ENCODE data around the gene SMIM38.

SMIM38 gene

DNA sequence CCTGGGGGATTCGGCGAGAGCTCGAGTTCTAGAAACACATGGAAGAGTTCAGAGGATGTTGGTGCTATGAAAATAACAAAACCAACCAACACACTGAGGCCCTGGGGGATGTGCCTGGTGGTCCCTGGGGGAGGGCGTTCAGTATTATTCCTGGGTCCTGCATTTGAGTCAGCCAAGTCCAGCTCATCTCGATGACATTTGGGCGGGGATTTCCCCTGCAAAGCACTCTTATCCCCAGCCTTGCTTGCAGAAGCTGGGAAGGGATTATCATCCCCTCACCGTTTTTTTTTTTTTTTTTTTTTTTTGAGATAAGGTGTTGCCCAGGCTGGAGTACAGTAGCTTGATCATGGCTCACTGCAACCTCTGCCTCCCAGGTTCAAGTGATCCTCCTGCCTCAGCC lies 2.1 kb upstream of the SMIM38 start:
- no peak for DNase-seq
- in situ Hi-C loops (cut with HindIII; ENCODE audit: low pct_ligation_motif_present, low pct_unique_long_range_greater_than_20kb, low sequenced_read_pairs), result no loop called here

DNA sequence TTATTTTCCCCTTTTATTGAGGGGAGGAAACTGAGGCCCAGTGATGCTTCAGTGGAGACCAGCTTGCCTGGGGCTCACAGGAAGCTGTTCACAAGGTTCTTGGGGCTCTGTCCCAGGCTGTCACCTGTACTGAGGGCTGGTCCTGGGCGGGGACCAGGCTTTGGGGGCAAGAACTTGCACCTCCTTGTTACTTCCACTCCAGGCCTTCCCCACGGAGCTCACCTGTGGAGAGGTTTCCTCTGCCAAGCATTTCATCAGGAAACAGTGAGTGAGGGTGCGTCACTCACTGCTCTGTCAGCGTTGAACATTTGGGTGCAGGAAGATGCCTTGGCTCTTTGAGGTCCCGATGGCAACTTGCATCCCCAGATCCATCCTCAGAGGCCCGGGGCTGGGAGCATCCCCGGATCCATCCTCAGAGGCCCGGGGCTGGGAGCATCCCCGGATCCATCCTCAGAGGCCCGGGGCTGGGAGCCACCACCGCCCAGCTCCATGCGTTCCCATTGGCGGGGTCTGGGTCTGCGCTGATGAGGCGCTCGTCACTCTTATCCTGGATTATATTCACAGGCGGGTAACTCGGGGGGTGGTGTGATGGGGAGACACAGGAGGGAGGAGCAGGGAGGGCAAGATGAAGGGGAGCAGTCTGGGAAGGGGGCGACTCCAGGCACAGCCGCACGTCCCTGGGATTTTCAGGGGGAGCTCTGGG lies 1.4 kb upstream of the SMIM38 start:
- no peak for DNase-seq
- in situ Hi-C loops (cut with HindIII; ENCODE audit: low pct_ligation_motif_present, low pct_unique_long_range_greater_than_20kb, low sequenced_read_pairs), result no loop called here

DNA sequence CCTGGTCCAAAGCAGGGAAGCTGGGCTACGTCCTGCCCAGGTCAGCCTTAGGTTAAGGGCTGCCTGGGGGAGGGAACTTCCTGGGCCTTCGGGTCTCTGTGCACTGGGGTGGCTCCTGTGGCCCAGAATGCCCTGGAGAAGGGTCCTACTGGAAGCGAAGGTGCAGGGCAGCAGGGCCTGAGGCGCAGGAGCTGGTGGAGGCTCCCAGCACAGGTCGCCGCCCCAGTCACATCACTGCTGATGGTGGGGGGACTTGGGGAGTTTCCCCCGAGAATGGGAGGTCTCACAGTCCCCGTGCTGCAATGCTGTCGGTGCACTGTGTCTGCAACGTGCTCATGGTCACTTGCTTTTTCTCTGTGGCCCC lies 815 bp upstream of the SMIM38 start:
- DNase-seq, result no peak
- in situ Hi-C loops (cut with HindIII; ENCODE audit: low pct_ligation_motif_present, low pct_unique_long_range_greater_than_20kb, low sequenced_read_pairs), result no loop called here

- in situ Hi-C loops (cut with HindIII; ENCODE audit: low pct_ligation_motif_present, low pct_unique_long_range_greater_than_20kb, low sequenced_read_pairs), result no loop called here
- DNase-seq, result no peak
These were observed 502 bp downstream of the SMIM38 start for GRCh38 chr11:69156235-69156639.

DNA sequence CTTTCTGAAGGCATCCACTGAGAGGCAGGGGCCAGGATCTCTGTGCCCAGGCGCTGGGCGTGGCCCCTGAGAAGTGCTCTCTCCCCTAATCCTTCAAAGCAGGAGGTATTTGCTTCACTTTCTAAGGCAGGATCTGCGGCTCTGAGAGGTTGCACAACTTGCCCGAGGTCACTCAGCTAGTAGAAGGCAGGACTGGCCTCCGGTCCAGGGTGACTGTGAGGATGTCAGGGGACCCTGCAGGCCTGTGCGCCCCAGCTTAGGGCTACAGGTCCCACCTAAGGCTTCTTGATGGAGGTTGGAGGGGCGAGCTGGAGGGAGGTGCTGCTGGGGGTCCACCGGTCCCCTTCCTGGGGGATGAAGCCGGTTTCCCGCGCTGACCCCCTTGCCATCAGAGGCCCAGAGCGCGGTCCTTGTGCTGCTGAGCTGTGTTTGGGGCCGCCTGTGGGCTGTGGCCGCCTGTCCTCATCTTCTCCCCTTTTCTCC lies 979 bp downstream of the SMIM38 start:
- no peak for DNase-seq
- in situ Hi-C loops (cut with HindIII; ENCODE audit: low pct_ligation_motif_present, low pct_unique_long_range_greater_than_20kb, low sequenced_read_pairs), result no loop called here

GRCh38 chr11:69157156-69157821 lies 1.6 kb downstream of the SMIM38 start:
- no peak for DNase-seq
- in situ Hi-C loops (cut with HindIII; ENCODE audit: low pct_ligation_motif_present, low pct_unique_long_range_greater_than_20kb, low sequenced_read_pairs), result no loop called here

DNA sequence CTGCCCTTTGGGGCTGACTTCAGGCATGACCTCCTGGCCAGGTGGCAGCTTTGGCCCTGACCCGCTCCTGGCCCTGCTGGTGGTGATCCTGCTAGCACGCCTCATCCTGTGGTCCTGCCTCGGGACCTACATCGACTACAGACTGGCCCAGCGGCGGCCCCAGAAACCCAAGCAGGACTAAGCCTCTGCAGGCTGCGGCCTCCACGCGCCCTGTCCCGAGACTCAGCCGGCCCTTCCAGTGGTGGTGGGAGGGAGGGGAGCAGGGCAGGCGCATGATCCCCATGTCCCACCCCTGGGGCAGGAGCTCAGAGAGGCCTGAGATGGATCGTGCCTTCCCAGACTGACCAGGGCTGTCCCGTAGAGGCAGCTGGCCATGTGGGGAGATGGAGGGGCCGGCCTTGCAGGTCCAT lies 2.1 kb downstream of the SMIM38 start:
- no peak for DNase-seq
- in situ Hi-C loops (cut with HindIII; ENCODE audit: low pct_ligation_motif_present, low pct_unique_long_range_greater_than_20kb, low sequenced_read_pairs), result no loop called here

DNA sequence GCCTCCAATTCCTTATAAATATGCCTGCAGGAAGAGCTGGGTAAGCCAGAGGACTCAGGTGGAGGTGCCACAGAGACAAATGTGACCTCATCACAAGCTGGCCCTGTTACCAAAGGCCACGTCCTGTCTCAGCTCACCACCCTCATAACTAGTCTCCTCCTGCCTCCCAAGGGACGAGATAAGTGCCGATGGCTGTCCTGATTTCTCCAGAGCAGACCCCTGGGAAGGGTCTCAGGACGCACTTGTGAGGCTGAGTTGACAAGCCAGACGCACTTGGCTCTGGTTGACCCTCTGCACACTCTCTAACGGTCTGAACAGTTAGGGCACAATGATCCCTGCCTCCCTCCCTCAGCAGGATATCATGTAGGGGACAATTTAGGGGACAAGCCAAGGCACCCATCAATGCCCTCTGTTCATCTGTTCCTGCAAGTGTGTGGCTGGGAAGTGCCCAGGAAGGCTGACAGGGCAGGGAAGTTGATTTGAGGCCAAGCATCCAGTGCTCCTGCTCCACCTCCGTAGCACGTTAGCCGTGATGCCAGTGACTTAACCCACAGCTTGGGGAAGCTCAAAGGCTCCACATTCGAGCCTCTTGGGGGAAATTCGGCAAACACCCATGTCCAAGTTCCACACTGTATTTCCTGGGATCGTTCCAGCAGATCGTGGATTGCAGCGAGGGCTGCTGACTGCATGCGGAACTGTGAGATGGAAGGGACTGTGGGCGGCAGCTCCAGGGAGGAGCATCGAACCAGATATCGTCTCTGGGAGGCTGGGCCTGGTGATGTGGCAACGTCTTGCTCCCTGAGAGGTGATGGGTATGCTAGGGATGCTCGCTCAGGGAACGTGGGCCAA lies 2.8 kb downstream of the SMIM38 start:
- DNase-seq, result no peak
- in situ Hi-C loops (cut with HindIII; ENCODE audit: low pct_ligation_motif_present, low pct_unique_long_range_greater_than_20kb, low sequenced_read_pairs), result no loop called here

DNA sequence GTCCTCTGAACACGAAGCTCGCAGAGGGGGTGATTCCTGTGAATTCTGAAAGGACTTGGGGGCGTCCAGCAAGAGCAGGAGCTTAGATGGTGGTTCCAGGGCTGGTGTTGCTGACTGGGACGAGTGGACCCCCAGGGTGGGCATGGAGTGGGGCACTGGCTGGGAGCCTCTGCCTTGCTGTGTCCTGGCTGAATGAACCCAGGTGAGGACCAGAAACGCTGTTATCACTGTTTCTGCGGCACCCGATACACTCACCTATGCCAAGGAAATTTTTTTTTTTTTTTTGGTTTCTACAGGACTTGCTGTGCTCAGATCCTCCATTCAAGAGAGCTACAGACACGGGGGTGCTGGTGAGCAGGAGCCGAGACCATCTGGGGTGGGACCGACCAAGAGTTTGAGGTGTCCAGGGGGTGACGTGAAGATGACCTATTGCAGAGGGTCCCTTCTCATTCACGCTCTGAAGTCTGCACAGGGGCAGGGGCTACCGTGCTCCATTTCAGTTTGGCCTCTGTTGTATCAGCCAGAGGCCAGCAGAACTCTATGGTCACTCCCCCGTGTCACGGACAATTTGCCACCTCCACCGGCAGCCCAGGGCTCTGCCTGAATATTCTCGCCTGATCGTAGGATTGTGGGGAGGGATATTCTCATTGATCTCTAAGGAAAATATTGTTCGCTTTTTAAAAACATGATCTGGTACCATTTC lies 3.6 kb downstream of the SMIM38 start:
- DNase-seq, result no peak
- in situ Hi-C loops (cut with HindIII; ENCODE audit: low pct_ligation_motif_present, low pct_unique_long_range_greater_than_20kb, low sequenced_read_pairs), result no loop called here

DNA sequence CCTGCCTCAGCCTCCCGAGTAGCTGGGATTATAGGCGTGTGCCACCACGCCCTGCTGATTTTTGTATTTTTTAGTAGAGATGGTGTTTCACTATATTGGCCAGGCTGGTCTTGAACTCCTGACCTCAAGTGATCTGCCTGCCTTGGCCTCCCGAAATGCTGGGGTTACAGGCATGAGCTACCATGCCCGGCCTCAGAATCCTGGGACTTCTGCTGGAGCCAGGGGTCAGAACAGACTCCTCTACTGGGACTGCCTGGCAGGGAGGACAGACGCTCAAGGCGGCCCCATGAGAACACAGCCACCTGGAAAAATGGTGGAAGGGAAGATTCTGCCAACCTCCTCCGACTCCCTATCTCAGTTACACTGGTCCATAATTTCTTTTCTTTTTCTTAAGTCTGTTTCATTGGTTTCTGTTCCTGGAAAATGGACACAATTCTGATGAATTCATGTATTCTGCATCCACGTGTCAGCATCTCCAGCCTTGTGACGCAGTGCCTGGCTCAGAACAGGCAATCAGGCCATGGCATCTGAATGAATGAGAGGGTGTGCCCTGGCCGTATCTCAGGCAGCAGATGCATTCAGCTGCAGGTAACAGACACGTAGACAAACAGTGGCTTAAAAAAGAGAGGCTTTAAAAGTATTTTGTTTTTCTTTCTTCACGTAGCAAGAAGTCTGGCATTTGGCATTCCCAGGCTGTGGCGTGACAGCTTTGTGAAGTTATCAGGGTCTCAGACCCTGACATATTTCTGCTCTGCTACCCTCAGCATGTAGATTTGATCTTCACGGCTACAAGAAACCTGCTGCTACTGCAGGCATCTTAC lies 4.8 kb downstream of the SMIM38 start:
- DNase-seq, result no peak
- in situ Hi-C loops (cut with HindIII; ENCODE audit: low pct_ligation_motif_present, low pct_unique_long_range_greater_than_20kb, low sequenced_read_pairs), result no loop called here

DNA sequence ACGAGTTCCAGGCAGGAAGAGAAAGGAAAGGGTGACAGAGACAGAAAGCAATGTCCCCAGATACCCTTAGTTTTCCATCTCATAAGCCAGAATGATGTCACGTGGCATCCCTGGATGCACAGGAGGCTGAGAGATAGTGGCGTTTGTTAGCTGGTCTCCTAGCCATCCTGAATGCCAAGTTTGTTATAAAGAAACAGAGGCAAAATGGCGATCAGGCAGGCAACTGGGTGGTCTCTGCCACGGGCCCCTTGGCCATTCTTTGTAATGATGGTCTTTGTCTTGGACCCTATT lies 5.3 kb downstream of the SMIM38 start:
- in situ Hi-C loops (cut with HindIII; ENCODE audit: low pct_ligation_motif_present, low pct_unique_long_range_greater_than_20kb, low sequenced_read_pairs), result no loop called here
- DNase-seq, result no peak

DNA sequence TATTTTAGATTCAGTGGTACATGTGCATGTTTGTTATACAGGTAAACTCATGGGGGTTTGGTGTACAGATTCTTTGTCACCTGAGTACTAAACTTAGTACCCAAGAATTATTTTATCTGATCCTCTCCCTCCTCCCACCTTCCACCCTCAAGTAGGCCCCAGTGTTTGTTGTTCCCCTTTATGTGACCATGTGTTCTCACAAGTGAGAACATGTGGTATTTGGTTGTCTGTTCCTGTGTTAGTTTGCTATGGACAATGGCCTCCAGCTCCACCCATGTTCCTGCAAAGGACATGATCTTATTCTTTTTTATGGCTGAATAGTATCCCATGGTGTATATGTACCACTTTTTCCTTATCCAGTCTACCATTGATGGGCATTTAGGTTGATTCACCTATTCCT lies 6.8 kb downstream of the SMIM38 start:
- in situ Hi-C loops (cut with HindIII; ENCODE audit: low pct_ligation_motif_present, low pct_unique_long_range_greater_than_20kb, low sequenced_read_pairs), result no loop called here
- DNase-seq, result no peak

GRCh38 chr11:69163842-69164241 lies 8.1 kb downstream of the SMIM38 start:
- no peak for DNase-seq
- in situ Hi-C loops (cut with HindIII; ENCODE audit: low pct_ligation_motif_present, low pct_unique_long_range_greater_than_20kb, low sequenced_read_pairs), result no loop called here

DNA sequence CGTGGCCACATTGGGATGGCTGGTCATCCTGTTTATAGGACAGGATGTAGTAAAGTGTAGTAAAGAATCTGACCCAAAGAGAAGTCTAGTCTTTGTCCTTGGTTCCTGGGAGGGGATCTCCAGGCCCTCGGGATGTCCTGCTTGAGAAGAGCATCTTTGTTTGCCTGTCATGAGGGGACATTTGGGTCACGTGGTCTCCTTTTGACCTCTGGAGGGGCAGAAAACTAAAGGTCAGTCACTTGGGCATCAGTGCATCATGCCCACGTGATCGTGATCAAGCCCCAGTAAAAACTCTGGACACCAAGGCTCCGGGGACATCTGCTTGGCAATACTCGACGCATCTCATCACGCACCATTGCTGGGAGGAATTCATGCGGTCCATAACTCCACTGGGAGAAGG lies 9.1 kb downstream of the SMIM38 start:
- in situ Hi-C loops (cut with HindIII; ENCODE audit: low pct_ligation_motif_present, low pct_unique_long_range_greater_than_20kb, low sequenced_read_pairs), result no loop called here
- DNase-seq, result no peak

DNA sequence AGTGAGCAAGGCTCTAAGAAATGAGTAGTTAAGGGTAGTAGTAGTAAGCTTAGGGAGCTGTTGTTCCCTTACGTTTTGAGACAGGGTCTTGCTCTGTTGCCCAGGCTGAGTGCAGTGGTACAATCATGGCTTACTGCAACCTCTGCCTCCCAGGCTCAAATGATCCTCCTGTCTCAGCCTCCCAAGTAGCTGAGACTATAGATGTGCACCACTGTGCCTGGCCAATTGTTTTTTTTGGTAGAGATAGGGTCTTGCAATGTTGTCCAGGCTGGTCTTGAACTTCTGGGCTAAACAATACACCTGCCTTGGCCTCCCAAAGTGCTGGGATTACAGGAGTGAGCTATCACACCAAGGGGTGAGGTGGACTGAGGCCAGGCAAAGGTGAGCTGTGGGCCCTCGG lies 10.0 kb downstream of the SMIM38 start:
- in situ Hi-C loops (cut with HindIII; ENCODE audit: low pct_ligation_motif_present, low pct_unique_long_range_greater_than_20kb, low sequenced_read_pairs), result no loop called here
- DNase-seq, result no peak

DNA sequence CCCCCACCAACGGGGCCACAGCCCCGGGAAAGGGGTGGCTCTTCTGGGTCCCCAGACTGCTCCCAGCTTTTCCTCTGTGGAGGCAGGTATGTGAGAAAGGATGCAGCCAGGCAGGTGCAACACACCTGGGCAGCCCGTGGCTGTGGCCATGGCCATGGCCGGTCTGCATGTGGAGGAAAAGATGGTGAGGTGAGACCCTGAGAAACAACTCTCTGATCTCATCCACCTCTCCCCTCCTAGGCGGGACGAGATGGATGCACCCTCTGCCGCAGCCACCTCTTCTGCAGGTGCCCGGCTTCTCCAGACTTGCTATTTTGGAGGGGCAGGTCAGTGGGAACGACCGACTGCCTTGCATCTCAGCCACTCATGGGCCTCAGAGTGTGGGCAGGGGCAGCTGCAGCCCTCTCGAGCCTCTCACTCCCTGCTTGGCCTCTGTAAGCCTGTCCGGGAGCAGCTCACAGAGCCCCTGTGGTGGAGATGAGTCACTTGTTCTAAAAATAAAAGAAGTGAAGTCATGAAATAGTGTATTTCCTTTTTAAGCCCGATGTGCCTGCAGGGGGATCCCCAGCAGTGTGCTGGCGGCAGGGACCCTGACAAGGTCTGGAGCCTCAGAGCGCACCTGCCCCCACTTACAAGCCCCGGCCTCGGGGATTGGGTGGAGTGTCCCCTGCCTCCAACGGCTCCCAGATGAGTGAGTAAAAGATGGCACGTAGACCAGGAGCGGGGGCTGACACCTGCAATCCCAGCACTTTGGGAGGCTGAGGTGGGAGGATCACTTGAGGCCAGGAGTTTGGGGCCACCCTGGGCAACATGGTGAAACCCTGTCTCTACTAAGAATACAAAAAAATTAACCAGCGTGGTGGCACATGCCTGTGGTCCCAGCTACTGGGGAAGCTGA lies 10.7 kb downstream of the SMIM38 start:
- DNase-seq, result peak; percentile 79
- in situ Hi-C loops (cut with HindIII; ENCODE audit: low pct_ligation_motif_present, low pct_unique_long_range_greater_than_20kb, low sequenced_read_pairs), result no loop called here

- in situ Hi-C loops (cut with HindIII; ENCODE audit: low pct_ligation_motif_present, low pct_unique_long_range_greater_than_20kb, low sequenced_read_pairs), result no loop called here
- DNase-seq, result no peak
These were observed 11.6 kb downstream of the SMIM38 start for GRCh38 chr11:69167130-69167915.

All from ACHN (cell line).